Osteocyte (in vitro differentiated cells): Measurements from ENCODE around the gene KRT74. TPM values are rescaled to one million over a fixed set of nuclear protein-coding genes. Genes with fewer than 3 reads are reported as not detected.

Experiments
- DNase-seq: peaks from one replicate; pipeline ENCODE4 v3.0.0; 2021; ENCODE audit warnings: mixed read lengths; ENCODE audit not compliant: unreplicated experiment; ENCODE audit errors: extremely low spot score
- H3K27ac Mint-ChIP-seq: one replicate; pipeline ENCODE4 v1.8.0; 2021; ENCODE audit warnings: mild to moderate bottlenecking, mixed read lengths; ENCODE audit not compliant: unreplicated experiment
- H3K27me3 Mint-ChIP-seq: one replicate; pipeline ENCODE4 v1.8.0; 2021; ENCODE audit warnings: mixed read lengths; ENCODE audit not compliant: unreplicated experiment
- H3K36me3 Mint-ChIP-seq: one replicate; pipeline ENCODE4 v1.8.0; 2021; ENCODE audit warnings: mixed read lengths; ENCODE audit not compliant: unreplicated experiment
- H3K4me1 Mint-ChIP-seq: one replicate; pipeline ENCODE4 v1.8.0; 2021; ENCODE audit warnings: mixed read lengths; ENCODE audit not compliant: unreplicated experiment
- H3K4me3 Mint-ChIP-seq: one replicate; pipeline ENCODE4 v1.8.0; 2021; ENCODE audit warnings: mild to moderate bottlenecking, moderate library complexity, mixed read lengths; ENCODE audit not compliant: unreplicated experiment
- H3K9me3 Mint-ChIP-seq: one replicate; pipeline ENCODE4 v1.8.0; 2021; ENCODE audit warnings: mixed read lengths; ENCODE audit not compliant: unreplicated experiment
- CTCF ChIP-seq: fragments of 200-600 bp; sonication (generic); IDR thresholded peaks from 2 replicates; pipeline ENCODE4 v1.5.0; 2021; ENCODE audit warnings: antibody characterized with exemption, mild to moderate bottlenecking, moderate library complexity
- total RNA-seq: library from RNA; stranded (reverse); gene quantifications from 2 replicates; pipeline ENCODE4 v1.2.1, GENCODE V29; 2021

The KRT74 gene
- total RNA-seq, 1 donor from 2014 or later, result not detected

- peaks cover 44% of the 10 kb centered on the region for H3K27me3 Mint-ChIP-seq
- no peak for DNase-seq
- H3K9me3 Mint-ChIP-seq, result no peaks in the 10 kb centered on the region
- TF ChIP-seq CTCF, result no peak
- H3K4me1 Mint-ChIP-seq, result no peaks in the 10 kb centered on the region
- H3K27ac Mint-ChIP-seq, result no peak overlapping the region
- H3K36me3 Mint-ChIP-seq, result no peaks in the 10 kb centered on the region
- no peak overlapping the region for H3K4me3 Mint-ChIP-seq
Measured at GRCh38 chr12:52578469-52578868, 4.8 kb upstream of the KRT74 start.

- H3K4me1 Mint-ChIP-seq, result no peaks in the 10 kb centered on the region
- H3K4me3 Mint-ChIP-seq, result no peak overlapping the region
- DNase-seq, result no peak
- TF ChIP-seq CTCF, result no peak
- H3K9me3 Mint-ChIP-seq, result no peaks in the 10 kb centered on the region
- H3K36me3 Mint-ChIP-seq, result no peaks in the 10 kb centered on the region
- no peak overlapping the region for H3K27ac Mint-ChIP-seq
- peaks cover 49% of the 10 kb centered on the region for H3K27me3 Mint-ChIP-seq
Measured at GRCh38 chr12:52577316-52577715, 3.7 kb upstream of the KRT74 start.

GRCh38 chr12:52575948-52576347, 2.3 kb upstream of the KRT74 start:
- no peak for TF ChIP-seq CTCF
- H3K4me1 Mint-ChIP-seq, result no peaks in the 10 kb centered on the region
- no peaks in the 10 kb centered on the region for H3K9me3 Mint-ChIP-seq
- no peak for DNase-seq
- peaks cover 51% of the 10 kb centered on the region for H3K27me3 Mint-ChIP-seq
- no peak overlapping the region for H3K27ac Mint-ChIP-seq
- no peak overlapping the region for H3K4me3 Mint-ChIP-seq
- no peaks in the 10 kb centered on the region for H3K36me3 Mint-ChIP-seq

- Mint-ChIP-seq H3K4me1 (no peaks in the 10 kb centered on the region), H3K27ac (no peak overlapping the region), H3K9me3 (no peaks in the 10 kb centered on the region), H3K27me3 (peaks cover 52% of the 10 kb centered on the region), H3K4me3 (no peak overlapping the region), H3K36me3 (no peaks in the 10 kb centered on the region)
- DNase-seq, result no peak
- TF ChIP-seq CTCF, result no peak
Measured at GRCh38 chr12:52575256-52575655, 1.6 kb upstream of the KRT74 start.

GRCh38 chr12:52573306-52573705, 337 bp downstream of the KRT74 start:
- Mint-ChIP-seq H3K36me3 (no peaks in the 10 kb centered on the region), H3K27me3 (peaks cover 43% of the 10 kb centered on the region), H3K4me1 (no peaks in the 10 kb centered on the region), H3K4me3 (no peak overlapping the region), H3K9me3 (no peaks in the 10 kb centered on the region), H3K27ac (no peak overlapping the region)
- TF ChIP-seq CTCF, result no peak
- DNase-seq, result no peak
